ENCODE results near the gene C10orf71. TPM values are rescaled to one million over a fixed set of nuclear protein-coding genes. Genes with fewer than 3 reads are reported as not detected.

C10orf71 gene
- total and polyA plus RNA-seq, 2 of the 8 experiments (the other 6 are each of a cell fraction or from before 2014, with no cell fraction given), result not detected

- Histone ChIP-seq H2BK120ac (replicated peaks; ENCODE audit: low read depth, low read length) (no peak overlapping the region), H2BK20ac (ENCODE audit: low read length) (no peak overlapping the region), H2BK12ac (ENCODE audit: low read depth, low read length) (no peak overlapping the region), H2AK5ac (ENCODE audit: low read depth, low read length) (no peak overlapping the region), H3K4me2 (ENCODE audit: insufficient read depth in 1 of 2, low read depth in 2 of 2, low read length in 2 of 2) (no peak overlapping the region), H3K27ac (ENCODE audit: low read depth, low read length) (no peak overlapping the region), H3K23me2 (ENCODE audit: low read depth, low read length) (no peaks in the 10 kb centered on the region), H3K79me1 (ENCODE audit: low read depth, low read length) (no peaks in the 10 kb centered on the region), H3K14ac (ENCODE audit: insufficient read length) (no peak overlapping the region), H3K4me3 (ENCODE audit: extremely low read depth in 1 of 4, insufficient read depth in 2 of 4, low read depth in 3 of 4, low read length in 4 of 4) (no peak overlapping the region), H4K5ac (ENCODE audit: insufficient read length, low read depth, low read length) (no peak overlapping the region), H3K27me3 (replicated peaks in 1 of 4; ENCODE audit: control insufficient read depth in 3 of 4, extremely low read depth in 1 of 4, insufficient read depth in 3 of 4, low read length in 3 of 4) (no peaks in the 10 kb centered on the region; a peak in 2 of 7 replicates), H3K4ac (replicated peaks; ENCODE audit: insufficient read length, low read depth, low read length) (no peak overlapping the region), H2BK15ac (ENCODE audit: low read length) (no peak overlapping the region), H3K4me1 (replicated peaks in 1 of 4; ENCODE audit: control insufficient read depth in 3 of 4, insufficient read depth in 4 of 4, low read length in 3 of 4) (no peaks in the 10 kb centered on the region), H3K9ac (replicated peaks in 1 of 4; ENCODE audit: extremely low read depth in 1 of 4, low read depth in 3 of 4, low read length in 3 of 4) (no peak overlapping the region), H3K56ac (replicated peaks; ENCODE audit: insufficient read length, low read depth, low read length) (no peak overlapping the region), H3K18ac (ENCODE audit: extremely low read depth, low read length) (no peak overlapping the region), H3K9me3 (ENCODE audit: insufficient read depth in 2 of 2, low read depth in 1 of 2, low read length in 1 of 2) (no peaks in the 10 kb centered on the region), H2AFZ (ENCODE audit: low read length) (no peak overlapping the region), H4K20me1 (replicated peaks in 1 of 2; ENCODE audit: control insufficient read depth in 1 of 2, insufficient read depth in 2 of 2, low read length in 2 of 2) (no peaks in the 10 kb centered on the region), H3K23ac (ENCODE audit: insufficient read length) (no peak overlapping the region), H4K91ac (replicated peaks; ENCODE audit: insufficient read length, low read length) (no peak overlapping the region), H2BK5ac (ENCODE audit: low read depth, low read length) (no peak overlapping the region), H3K79me2 (ENCODE audit: control insufficient read depth in 1 of 2, insufficient read depth in 2 of 2, low read length in 2 of 2) (no peaks in the 10 kb centered on the region), H4K8ac (ENCODE audit: extremely low read depth, insufficient read depth, low read length) (no peak overlapping the region), H3K36me3 (ENCODE audit: control insufficient read depth in 2 of 4, insufficient read depth in 4 of 4, low read length in 3 of 4) (no peaks in the 10 kb centered on the region)
- no peak for FAIRE-seq
- DNase-seq (ENCODE audit: low read depth in 1 of 2, low spot score in 2 of 2), result peak in 1 of 2 experiments; percentile 8
- CTCF ChIA-PET (ENCODE audit: partially characterized antibody), result interaction anchor here (0.8 to 1.4 kb wide), 4 partner anchors 9 to 26 kb away, joined by 3 to 5 read pairs (median 3); partner anchors contain the start of gene C10orf71
- POLR2A ChIA-PET (ENCODE audit: partially characterized antibody), result no interaction called here
- 89% methylated on average over 1 of the region's 1 CpG; no CpG with 5 or more reads in 1 of the 2 experiments for WGBS, 2 experiments (ENCODE audit: extremely low coverage in 1 of 2, insufficient coverage in 1 of 2, insufficient read length in 1 of 2, insufficient replicate concordance in 2 of 2, low coverage in 1 of 2, low lambda C conversion rate in 2 of 2, missing lambda C conversion rate in 1 of 2)
- no peak for TF ChIP-seq MAFK (IDR thresholded peaks at IDR 0.05; ENCODE audit: low read depth, low read length)
- no peak for TF ChIP-seq EZH2 (IDR thresholded peaks at IDR 0.05; ENCODE audit: low read depth, low read length, severe bottlenecking)
- TF ChIP-seq TCF12 (IDR thresholded peaks at IDR 0.05; ENCODE audit: low read depth, low read length), result no peak
- no peak for TF ChIP-seq HDAC6 (IDR thresholded peaks at IDR 0.05; ENCODE audit: low read depth, low read length)
- no peak for TF ChIP-seq NANOG (IDR thresholded peaks at IDR 0.05; ENCODE audit: insufficient read depth, low read depth, low read length, poor library complexity, severe bottlenecking)
- no peak for TF ChIP-seq TEAD4 (IDR thresholded peaks at IDR 0.05; ENCODE audit: low read depth, low read length)
- TF ChIP-seq E2F6 (IDR thresholded peaks at IDR 0.05), result no peak
Observed at GRCh38 chr10:49273082-49273465, 25.9 kb upstream of the C10orf71 start.
